Adrenal gland (tissue), 19 donors: Measurements from ENCODE around the gene CD164. TPM values are rescaled to one million over a fixed set of nuclear protein-coding genes. Genes with fewer than 3 reads are reported as not detected.

Experiments
- DNase-seq, 7 donors: peaks; one replicate each; pipeline ENCODE4 v3.0.0-alpha.2; 2019 to 2020
- H3K27ac ChIP-seq, 5 donors: fragments of 200-600 bp; sonication (generic) in 4 of 5; 1 replicate in 3 of 5; 2 replicates in 2 of 5; pipeline versions ENCODE4 v1.5.1 to v1.8.0; 2016 to 2020; ENCODE audit warnings: mild to moderate bottlenecking in 1 of 5
- H3K27me3 ChIP-seq: fragments of 200-600 bp; 2 replicates; pipeline ENCODE4 v1.8.0; 2021
- H3K36me3 ChIP-seq, 2 donors: fragments of 200-600 bp; replicated peaks in 1 of 2; 1 replicate in 1 of 2; 2 replicates in 1 of 2; pipeline versions ENCODE4 v1.5.1 to v1.8.0; 2018 to 2022
- H3K4me1 ChIP-seq, 2 donors: fragments of 200-600 bp; replicated peaks in 1 of 2; 1 replicate in 1 of 2; 2 replicates in 1 of 2; pipeline versions ENCODE4 v1.5.1 to v1.8.0; 2018 to 2021
- H3K4me3 ChIP-seq, 4 donors: fragments of 200-600 bp; sonication (generic) in 3 of 4; one replicate each; pipeline ENCODE4 v1.5.1; 2016 to 2018
- H3K9me3 ChIP-seq, 3 donors: fragments of 200-600 bp; sonication (generic) in 1 of 3; replicated peaks in 1 of 3; 1 replicate in 2 of 3; 2 replicates in 1 of 3; pipeline versions ENCODE4 v1.5.1 to v1.8.0; 2016 to 2021
- POLR2A ChIP-seq, 2 donors: fragments of 450-650 bp; IDR thresholded peaks; one replicate each; pipeline ENCODE4 v1.6.1; 2017; ENCODE audit warnings: antibody characterized with exemption in 2 of 2, mild to moderate bottlenecking in 2 of 2, moderate library complexity in 1 of 2
- WGBS, 4 donors: extraction: QIAGEN DNeasy Blood & Tissue Kit in 2 of 4; methylation state at CpG; one replicate each; pipeline versions ENCODE4 v1.1.5 to v1.1.7; 2013 to 2017; 5-methylcytosine and 5-hydroxymethylcytosine counted together
- intact Hi-C, 2 donors: fragments of 100-400 bp; cut with DNase I; formaldehyde crosslinking; loops; one replicate each; pipeline versions ENCODE4 v1.14.1 to v1.15.0; 2022 to 2023
- long read RNA-seq, 10 donors: library from polyadenylated mRNA in 3 of 10; unstranded in 2 of 10; stranded (forward) in 1 of 10; transcript quantifications; one replicate each; pipeline ENCODE4 v2.0.0 and lab custom pipeline, GENCODE V29; 2021 to 2026
- polyA plus RNA-seq, 3 donors: library from polyadenylated mRNA; stranded (reverse); fragments of 200-250 nt in 2 of 3; fragments of 350-450 nt in 1 of 3; fragmentation: Illumina TruSeq in 1 of 3; extraction: RNeasy Lipid Tissue Mini Kit (QIAGEN cat#74804) in 1 of 3; gene quantifications; one replicate each; pipeline ENCODE4 v1.2.3, GENCODE V29; 2013 to 2014
- total RNA-seq, 9 donors: library from RNA; depleted of rRNA in 4 of 9; stranded (reverse); fragments of >200 nt in 4 of 9; fragments of 120-200 nt in 1 of 9; fragmentation: NEBNext Ultra II Directional in 1 of 9; extraction: Animal tissue kit (Norgen Biotek cat#: 25700) in 1 of 9; gene quantifications; one replicate each; pipeline versions ENCODE4 v1.1.0 to v1.2.4, GENCODE V29; 2013 to 2023
- TF ChIP-seq, protein P1 (sequence below), 6 experiments: fragments of 450-650 bp in 4 of 6; fragments of 200-600 bp in 2 of 6; sonication (generic) in 1 of 6; IDR thresholded peaks; 1 replicate in 5 of 6; 2 replicates in 1 of 6; pipeline versions ENCODE4 v1.5.1 to v1.8.0; 2016 to 2021; ENCODE audit warnings: antibody characterized with exemption in 6 of 6, mild to moderate bottlenecking in 2 of 6, moderate library complexity in 1 of 6
- donor health status: healthy with polysubstance abuse.
- donor health status: Bipolar disorder and iron deficiency.
- donor health status: DM: yes; HTN: yes; CAD: no.
- donor health status: DM: no; HTN: no; CAD: no.
- donor health status: DM: no; HTN: no; CAD: no.
- donor health status: DM: yes; HTN: yes; CAD: no.

Gene CD164
- total RNA-seq, result 100 to 1,000 TPM; 124 to 358 (median 257) TPM
- 100 to 1,000 TPM in 1 of 3 donors, 10 to 100 TPM in 2; 89.3 to 259 (median 91.5) TPM for polyA plus RNA-seq
- long read RNA-seq, donor 1, full-length matches to known transcripts, result 154 of 154 reads
- long read RNA-seq, donor 1, partial matches to known transcripts, result 0 of 154 reads
- long read RNA-seq, donor 1, other reads (novel, unspliced or antisense), result 0 of 154 reads
- long read RNA-seq, donor 2, full-length matches to known transcripts, result 131 of 131 reads
- long read RNA-seq, donor 2, partial matches to known transcripts, result 0 of 131 reads
- long read RNA-seq, donor 2, other reads (novel, unspliced or antisense), result 0 of 131 reads
- long read RNA-seq, donor 3, full-length matches to known transcripts, result 158 of 158 reads
- long read RNA-seq, donor 3, partial matches to known transcripts, result 0 of 158 reads
- long read RNA-seq, donor 3, other reads (novel, unspliced or antisense), result 0 of 158 reads
- long read RNA-seq, donor 4, transcript CD164-203 (5 exons, 2,936 nt), result minor isoform, 12 of 142 reads
- long read RNA-seq, donor 4, transcript CD164-202 (6 exons, 3,365 nt), result major isoform, 118 of 142 reads
- long read RNA-seq, donor 4, partial matches to known transcripts, result 10 of 142 reads
- long read RNA-seq, donor 4, other reads (novel, unspliced or antisense), result 2 of 142 reads
- long read RNA-seq, donor 5, full-length matches to known transcripts, result 595 of 603 reads
- long read RNA-seq, donor 5, partial matches to known transcripts, result 2 of 603 reads
- long read RNA-seq, donor 5, other reads (novel, unspliced or antisense), result 6 of 603 reads
- long read RNA-seq, donor 6, transcript CD164-202 (6 exons, 3,365 nt), result major isoform, 92 of 106 reads
- long read RNA-seq, donor 6, transcript CD164-203 (5 exons, 2,936 nt), result minor isoform, 8 of 106 reads
- long read RNA-seq, donor 6, partial matches to known transcripts, result 0 of 106 reads
- long read RNA-seq, donor 6, other reads (novel, unspliced or antisense), result 5 of 106 reads
- long read RNA-seq, donor 7, full-length matches to known transcripts, result 82 of 82 reads
- long read RNA-seq, donor 7, partial matches to known transcripts, result 0 of 82 reads
- long read RNA-seq, donor 7, other reads (novel, unspliced or antisense), result 0 of 82 reads
- long read RNA-seq, donor 8, full-length matches to known transcripts, result 215 of 215 reads
- long read RNA-seq, donor 8, partial matches to known transcripts, result 0 of 215 reads
- long read RNA-seq, donor 8, other reads (novel, unspliced or antisense), result 0 of 215 reads
- long read RNA-seq, donor 9, full-length matches to known transcripts, result 140 of 140 reads
- long read RNA-seq, donor 9, partial matches to known transcripts, result 0 of 140 reads
- long read RNA-seq, donor 9, other reads (novel, unspliced or antisense), result 0 of 140 reads
- long read RNA-seq, donor 10, transcript CD164-202 (6 exons, 3,365 nt), result major isoform, 40 of 54 reads
- long read RNA-seq, donor 10, transcript CD164-209 (4 exons, 590 nt), result minor isoform, 5 of 54 reads
- long read RNA-seq, donor 10, transcript CD164-203 (5 exons, 2,936 nt), result minor isoform, 9 of 54 reads
- long read RNA-seq, donor 10, partial matches to known transcripts, result 0 of 54 reads
- long read RNA-seq, donor 10, other reads (novel, unspliced or antisense), result 0 of 54 reads

DNA sequence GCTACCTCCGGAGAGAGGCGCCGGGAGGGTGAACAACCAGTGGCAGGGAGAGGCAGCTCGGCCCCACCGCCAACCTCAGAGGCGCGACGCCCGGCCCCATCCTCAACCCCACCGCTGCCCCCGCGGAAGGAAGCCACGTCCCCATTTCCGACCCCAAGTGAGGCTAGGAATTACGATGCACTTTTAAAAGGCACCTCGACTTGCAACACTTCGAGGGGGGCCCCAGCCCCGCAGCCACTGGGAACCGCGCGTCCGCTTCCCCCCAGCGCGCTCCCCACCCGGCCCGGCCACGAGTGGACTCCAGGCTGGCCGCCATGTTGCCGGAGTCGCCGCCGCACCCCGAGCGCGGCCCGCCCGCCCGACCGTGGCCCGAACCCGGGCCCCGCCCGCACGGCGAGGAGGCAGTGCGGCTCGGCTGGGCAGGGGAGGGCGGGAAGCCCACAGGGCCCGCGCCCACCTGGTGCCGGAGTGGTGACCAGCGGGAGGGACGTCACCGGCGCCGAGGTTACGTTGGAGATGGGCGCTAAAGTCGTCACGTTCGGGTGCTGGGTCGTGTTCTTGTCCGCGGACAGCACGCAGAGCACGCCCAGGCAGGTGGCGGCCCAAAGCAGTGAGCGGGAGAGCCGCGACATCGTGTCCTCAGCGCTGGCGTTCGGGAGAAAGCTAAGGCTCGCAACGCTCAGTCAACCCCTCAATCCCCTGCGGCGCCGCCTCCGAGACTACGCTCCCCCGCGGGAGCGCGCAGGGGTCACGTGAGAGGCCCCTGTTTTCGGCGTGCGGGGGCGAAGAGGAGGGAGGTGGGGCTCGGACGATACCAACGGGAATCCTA is at the start of gene CD164:
CD164 (minus strand) TSS at position 721 of the 829 bp plus-strand sequence; CDS start at position 632, 89 bp downstream.
- intact Hi-C loops, result loop anchor here in 1 of 2 donors (5.0 kb wide), 1 partner anchor 195 kb away; no protein-coding TSS in a partner anchor
- peak; percentile 91 to 95 (median 94) for DNase-seq
- WGBS, 4 donors, result 0 to 1% (median 0%) methylated on average over 4 to 93 of the region's 93 CpGs
- no peaks in the 10 kb centered on the region for H3K9me3 ChIP-seq
- TF ChIP-seq, protein P1, sequence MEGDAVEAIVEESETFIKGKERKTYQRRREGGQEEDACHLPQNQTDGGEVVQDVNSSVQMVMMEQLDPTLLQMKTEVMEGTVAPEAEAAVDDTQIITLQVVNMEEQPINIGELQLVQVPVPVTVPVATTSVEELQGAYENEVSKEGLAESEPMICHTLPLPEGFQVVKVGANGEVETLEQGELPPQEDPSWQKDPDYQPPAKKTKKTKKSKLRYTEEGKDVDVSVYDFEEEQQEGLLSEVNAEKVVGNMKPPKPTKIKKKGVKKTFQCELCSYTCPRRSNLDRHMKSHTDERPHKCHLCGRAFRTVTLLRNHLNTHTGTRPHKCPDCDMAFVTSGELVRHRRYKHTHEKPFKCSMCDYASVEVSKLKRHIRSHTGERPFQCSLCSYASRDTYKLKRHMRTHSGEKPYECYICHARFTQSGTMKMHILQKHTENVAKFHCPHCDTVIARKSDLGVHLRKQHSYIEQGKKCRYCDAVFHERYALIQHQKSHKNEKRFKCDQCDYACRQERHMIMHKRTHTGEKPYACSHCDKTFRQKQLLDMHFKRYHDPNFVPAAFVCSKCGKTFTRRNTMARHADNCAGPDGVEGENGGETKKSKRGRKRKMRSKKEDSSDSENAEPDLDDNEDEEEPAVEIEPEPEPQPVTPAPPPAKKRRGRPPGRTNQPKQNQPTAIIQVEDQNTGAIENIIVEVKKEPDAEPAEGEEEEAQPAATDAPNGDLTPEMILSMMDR (IDR thresholded peaks at IDR 0.05), result peak in 1 of 6 experiments; percentile 4
- peak; percentile 94 to 98 for TF ChIP-seq POLR2A (IDR thresholded peaks at IDR 0.05)
- H3K27me3 ChIP-seq, result no peaks in the 10 kb centered on the region
- peaks cover 24 to 43% of the 10 kb centered on the region in 2 donors for H3K4me1 ChIP-seq
- peaks cover 0 to 10% of the 10 kb centered on the region in 2 donors for H3K36me3 ChIP-seq
- peak within 1 kb of the TSS; percentile 85 to 97 (median 94) for H3K4me3 ChIP-seq
- peak within 1 kb of the TSS; percentile 95 to 100 (median 99) for H3K27ac ChIP-seq

DNA sequence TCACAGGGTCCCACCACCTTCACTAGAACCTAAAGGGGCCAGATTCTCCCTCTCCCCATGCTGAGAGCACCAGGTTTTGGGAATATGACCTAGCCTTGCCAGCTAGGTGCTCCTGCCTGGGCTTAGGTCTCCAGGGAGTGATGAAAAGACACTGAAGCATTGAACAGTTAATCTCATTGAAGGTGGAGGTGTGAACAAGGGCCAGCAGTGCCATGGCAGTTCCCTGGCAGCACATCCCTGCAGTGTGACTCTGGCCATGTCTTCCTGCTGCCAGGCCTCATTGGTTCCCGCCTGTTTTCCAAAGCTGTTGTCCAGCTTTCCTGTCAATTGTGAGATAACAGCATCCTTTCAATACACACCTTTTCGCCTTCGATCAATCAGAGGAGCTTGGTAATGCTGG is 47.2 kb upstream of the CD164 start:
- no peaks in the 10 kb centered on the region for H3K27me3 ChIP-seq
- H3K4me3 ChIP-seq, result no peak overlapping the region
- intact Hi-C loops, result no loop called here
- 92 to 98% (median 97%) methylated on average over 3 of the region's 3 CpGs for WGBS, 4 donors
- no peak for DNase-seq
- no peak overlapping the region for H3K27ac ChIP-seq
- peaks cover 0 to 13% of the 10 kb centered on the region in 2 donors for H3K4me1 ChIP-seq
- TF ChIP-seq, protein P1 (IDR thresholded peaks at IDR 0.05), result no peak
- TF ChIP-seq POLR2A (IDR thresholded peaks at IDR 0.05), result no peak
- H3K36me3 ChIP-seq, result no peaks in the 10 kb centered on the region
- H3K9me3 ChIP-seq, result no peaks in the 10 kb centered on the region

DNA sequence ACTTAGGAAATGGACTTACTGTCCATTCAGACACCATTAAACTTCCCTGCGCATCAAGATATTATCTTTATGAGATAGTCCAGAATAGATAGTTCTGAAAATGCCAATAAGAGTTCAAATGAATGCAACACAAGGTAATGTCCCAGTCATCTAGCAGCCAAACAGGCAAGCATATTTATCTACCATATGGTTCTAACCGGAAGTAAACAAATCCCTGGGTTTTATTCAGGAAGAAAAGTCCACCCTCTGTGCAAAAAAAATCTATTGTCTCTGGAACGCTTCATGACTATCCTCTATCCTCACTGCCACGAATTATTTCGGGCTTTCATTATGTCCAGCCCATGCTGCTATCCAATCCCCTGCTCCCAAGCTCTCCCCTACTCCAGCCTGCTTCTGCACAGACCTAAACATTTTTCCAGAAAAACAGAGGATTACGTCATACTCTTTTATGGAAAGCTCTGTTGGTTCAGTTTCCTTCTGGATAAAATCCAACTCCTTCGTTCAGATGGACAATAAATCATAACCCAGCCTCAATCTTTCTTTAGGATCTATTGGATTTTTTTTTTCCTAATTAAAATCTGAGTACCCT is 46.7 kb upstream of the CD164 start:
- DNase-seq, result no peak
- Histone ChIP-seq H3K27me3 (no peaks in the 10 kb centered on the region), H3K9me3 (no peaks in the 10 kb centered on the region), H3K4me1 (peaks cover 5 to 13% of the 10 kb centered on the region in 2 donors), H3K27ac (no peak overlapping the region), H3K36me3 (no peaks in the 10 kb centered on the region), H3K4me3 (no peak overlapping the region)
- intact Hi-C loops, result no loop called here
- 44 to 53% (median 50%) methylated on average over 7 of the region's 7 CpGs for WGBS, 4 donors
- TF ChIP-seq, protein P1 (IDR thresholded peaks at IDR 0.05), result no peak
- TF ChIP-seq POLR2A (IDR thresholded peaks at IDR 0.05), result no peak
